ENCODE measurements around the gene CRMP1.

GRCh38 chr4:5776510-5776909 is 116.4 kb downstream of the CRMP1 start:
- TF ChIP-seq, protein P1, sequence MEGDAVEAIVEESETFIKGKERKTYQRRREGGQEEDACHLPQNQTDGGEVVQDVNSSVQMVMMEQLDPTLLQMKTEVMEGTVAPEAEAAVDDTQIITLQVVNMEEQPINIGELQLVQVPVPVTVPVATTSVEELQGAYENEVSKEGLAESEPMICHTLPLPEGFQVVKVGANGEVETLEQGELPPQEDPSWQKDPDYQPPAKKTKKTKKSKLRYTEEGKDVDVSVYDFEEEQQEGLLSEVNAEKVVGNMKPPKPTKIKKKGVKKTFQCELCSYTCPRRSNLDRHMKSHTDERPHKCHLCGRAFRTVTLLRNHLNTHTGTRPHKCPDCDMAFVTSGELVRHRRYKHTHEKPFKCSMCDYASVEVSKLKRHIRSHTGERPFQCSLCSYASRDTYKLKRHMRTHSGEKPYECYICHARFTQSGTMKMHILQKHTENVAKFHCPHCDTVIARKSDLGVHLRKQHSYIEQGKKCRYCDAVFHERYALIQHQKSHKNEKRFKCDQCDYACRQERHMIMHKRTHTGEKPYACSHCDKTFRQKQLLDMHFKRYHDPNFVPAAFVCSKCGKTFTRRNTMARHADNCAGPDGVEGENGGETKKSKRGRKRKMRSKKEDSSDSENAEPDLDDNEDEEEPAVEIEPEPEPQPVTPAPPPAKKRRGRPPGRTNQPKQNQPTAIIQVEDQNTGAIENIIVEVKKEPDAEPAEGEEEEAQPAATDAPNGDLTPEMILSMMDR (conservative IDR thresholded peaks at IDR 0.05; ENCODE audit: low read depth, low read length), result no peak
- no peak for TF ChIP-seq EZH2 (IDR thresholded peaks at IDR 0.05; ENCODE audit: borderline replicate concordance, low read depth, low read length, poor library complexity, severe bottlenecking)

Measured in A673 (cell line).